Activated T-cell treated with anti-CD3 and anti-CD28 coated beads for 24 hours (primary cell): ENCODE data around the gene UCHL1.
"Not testable (repeated sequence)": the region's sequence is repeated elsewhere in the genome, so short reads cannot be mapped to it uniquely, and the experiment has no call there.

Source experiments
- DNase-seq: peaks from one replicate; pipeline ENCODE4 v3.0.0-alpha.2; 2020; ENCODE audit warnings: low read depth

The UCHL1 gene

GRCh38 chr4:41290479-41290878, 33.8 kb downstream of the UCHL1 start:
- DNase-seq: no peak

GRCh38 chr4:41294445-41295062, 37.8 kb downstream of the UCHL1 start:
- no peak for DNase-seq

- no peak for DNase-seq
Measured at GRCh38 chr4:41296995-41297394, 40.3 kb downstream of the UCHL1 start.

GRCh38 chr4:41297832-41298231, 41.1 kb downstream of the UCHL1 start:
- no peak for DNase-seq

- DNase-seq: no peak
Measured at GRCh38 chr4:41299486-41299885, 42.8 kb downstream of the UCHL1 start.

GRCh38 chr4:41301137-41301536, 44.4 kb downstream of the UCHL1 start:
- no peak for DNase-seq

GRCh38 chr4:41303372-41304118, 46.8 kb downstream of the UCHL1 start:
- DNase-seq: no peak

- DNase-seq: no peak
Measured at GRCh38 chr4:41304221-41304620, 47.5 kb downstream of the UCHL1 start.

GRCh38 chr4:41305476-41305875, 48.7 kb downstream of the UCHL1 start:
- DNase-seq: no peak

GRCh38 chr4:41307638-41308037, 50.9 kb downstream of the UCHL1 start:
- DNase-seq: no peak

- DNase-seq: no peak
Measured at GRCh38 chr4:41308398-41308797, 51.7 kb downstream of the UCHL1 start.

- not testable (repeated sequence) for DNase-seq
Measured at GRCh38 chr4:41315426-41315825, 58.7 kb downstream of the UCHL1 start.

GRCh38 chr4:41315862-41316261, 59.1 kb downstream of the UCHL1 start:
- no peak for DNase-seq
